ENCODE measurements around the gene ARF1. TPM values are rescaled to one million over a fixed set of nuclear protein-coding genes. Genes with fewer than 3 reads are reported as not detected.

The ARF1 gene
- total RNA-seq, 1 experiment from 2014 or later, result 595 TPM

GRCh38 chr1:228041316-228041715 is 41.2 kb upstream of the ARF1 start:
- Histone ChIP-seq H4K20me1 (ENCODE audit: insufficient read depth) (no peaks in the 10 kb centered on the region), H3K9me3 (ENCODE audit: insufficient read depth, low read depth) (no peaks in the 10 kb centered on the region), H3K36me3 (ENCODE audit: low read depth) (no peaks in the 10 kb centered on the region), H3K27me3 (ENCODE audit: insufficient read depth, low read depth) (no peaks in the 10 kb centered on the region), H2AFZ (no peak overlapping the region), H3K4me3 (no peak overlapping the region), H3K4me2 (no peak overlapping the region), H3K27ac (no peak overlapping the region), H3K79me2 (ENCODE audit: low read depth) (no peaks in the 10 kb centered on the region), H3K4me1 (replicated peaks; ENCODE audit: insufficient read depth) (peaks cover 39% of the 10 kb centered on the region), H3F3A (ENCODE audit: insufficient read depth, low read depth) (peaks cover 39% of the 10 kb centered on the region), H3K9me2 (ENCODE audit: insufficient read depth) (no peaks in the 10 kb centered on the region)
- TF ChIP-seq EZH2 (IDR thresholded peaks at IDR 0.05; ENCODE audit: low read depth), result no peak
- TF ChIP-seq, protein P1, sequence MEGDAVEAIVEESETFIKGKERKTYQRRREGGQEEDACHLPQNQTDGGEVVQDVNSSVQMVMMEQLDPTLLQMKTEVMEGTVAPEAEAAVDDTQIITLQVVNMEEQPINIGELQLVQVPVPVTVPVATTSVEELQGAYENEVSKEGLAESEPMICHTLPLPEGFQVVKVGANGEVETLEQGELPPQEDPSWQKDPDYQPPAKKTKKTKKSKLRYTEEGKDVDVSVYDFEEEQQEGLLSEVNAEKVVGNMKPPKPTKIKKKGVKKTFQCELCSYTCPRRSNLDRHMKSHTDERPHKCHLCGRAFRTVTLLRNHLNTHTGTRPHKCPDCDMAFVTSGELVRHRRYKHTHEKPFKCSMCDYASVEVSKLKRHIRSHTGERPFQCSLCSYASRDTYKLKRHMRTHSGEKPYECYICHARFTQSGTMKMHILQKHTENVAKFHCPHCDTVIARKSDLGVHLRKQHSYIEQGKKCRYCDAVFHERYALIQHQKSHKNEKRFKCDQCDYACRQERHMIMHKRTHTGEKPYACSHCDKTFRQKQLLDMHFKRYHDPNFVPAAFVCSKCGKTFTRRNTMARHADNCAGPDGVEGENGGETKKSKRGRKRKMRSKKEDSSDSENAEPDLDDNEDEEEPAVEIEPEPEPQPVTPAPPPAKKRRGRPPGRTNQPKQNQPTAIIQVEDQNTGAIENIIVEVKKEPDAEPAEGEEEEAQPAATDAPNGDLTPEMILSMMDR (conservative IDR thresholded peaks at IDR 0.05), result no peak
- POLR2A ChIA-PET (ENCODE audit: unreplicated experiment), result no interaction called here
- CTCF ChIA-PET, result no interaction called here
- BruUV-seq (replicated peaks), result no TSS peak
- intact Hi-C loops (cut with micrococcal nuclease; ENCODE audit: unreplicated experiment), result no loop called here
- no peak for DNase-seq

GRCh38 chr1:228042508-228042907 is 40.0 kb upstream of the ARF1 start:
- Histone ChIP-seq H3K79me2 (ENCODE audit: low read depth) (no peaks in the 10 kb centered on the region), H3K27me3 (ENCODE audit: insufficient read depth, low read depth) (no peaks in the 10 kb centered on the region), H3K4me2 (peak overlapping the region; percentile 76; the same call in 1 of the 2 replicates), H2AFZ (no peak overlapping the region), H3F3A (ENCODE audit: insufficient read depth, low read depth) (peaks cover 50% of the 10 kb centered on the region), H3K9me2 (ENCODE audit: insufficient read depth) (no peaks in the 10 kb centered on the region), H4K20me1 (ENCODE audit: insufficient read depth) (no peaks in the 10 kb centered on the region), H3K4me3 (no peak overlapping the region), H3K36me3 (ENCODE audit: low read depth) (no peaks in the 10 kb centered on the region), H3K27ac (no peak overlapping the region), H3K4me1 (replicated peaks; ENCODE audit: insufficient read depth) (peaks cover 45% of the 10 kb centered on the region), H3K9me3 (ENCODE audit: insufficient read depth, low read depth) (no peaks in the 10 kb centered on the region)
- BruUV-seq (replicated peaks), result no TSS peak
- POLR2A ChIA-PET (ENCODE audit: unreplicated experiment), result no interaction called here
- no peak for TF ChIP-seq EZH2 (IDR thresholded peaks at IDR 0.05; ENCODE audit: low read depth)
- TF ChIP-seq, protein P1 (conservative IDR thresholded peaks at IDR 0.05), result no peak
- DNase-seq, result no peak
- CTCF ChIA-PET, result no interaction called here
- intact Hi-C loops (cut with micrococcal nuclease; ENCODE audit: unreplicated experiment), result loop anchor here (2.0 kb wide), 1 partner anchor 38 kb away; no protein-coding TSS in a partner anchor

DNA sequence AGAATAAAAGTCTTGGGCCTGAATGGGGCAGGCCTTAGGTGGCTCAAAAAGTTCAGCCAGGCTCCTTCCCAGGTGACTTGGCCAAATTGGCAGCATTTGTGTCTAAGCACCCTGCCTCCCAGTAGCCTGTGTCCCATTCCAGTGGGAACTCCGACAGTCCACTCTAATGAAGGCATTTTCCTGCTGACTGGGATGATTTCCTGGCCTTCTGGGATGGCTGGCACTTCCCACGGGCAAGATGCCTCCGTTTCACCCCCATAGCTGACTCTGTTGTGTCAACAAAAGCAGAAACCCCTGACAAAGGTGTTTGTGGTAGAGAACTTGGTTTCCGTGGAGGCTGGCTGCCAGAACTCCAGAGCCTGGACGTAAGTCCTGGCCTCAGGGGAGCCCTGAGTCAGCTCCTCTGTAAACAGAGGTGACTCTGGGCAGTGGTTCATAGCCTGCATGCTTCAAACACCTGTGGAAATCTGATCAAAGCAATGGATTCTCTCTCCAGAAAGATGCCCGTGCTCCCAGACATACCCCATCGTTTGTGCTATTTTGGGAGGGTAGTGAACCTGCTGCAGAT is 39.1 kb upstream of the ARF1 start:
- ChIA-PET CTCF (no interaction called here), POLR2A (ENCODE audit: unreplicated experiment) (interaction anchor here (0.7 to 1.0 kb wide), 2 partner anchors 41 to 44 kb away, joined by 5 to 7 read pairs; no protein-coding TSS in a partner anchor)
- Histone ChIP-seq H3K27ac (peak overlapping the region; percentile 68), H3K36me3 (ENCODE audit: low read depth) (no peaks in the 10 kb centered on the region), H3F3A (ENCODE audit: insufficient read depth, low read depth) (peaks cover 50% of the 10 kb centered on the region), H3K4me1 (replicated peaks; ENCODE audit: insufficient read depth) (peaks cover 45% of the 10 kb centered on the region), H4K20me1 (ENCODE audit: insufficient read depth) (no peaks in the 10 kb centered on the region), H2AFZ (no peak overlapping the region), H3K9me3 (ENCODE audit: insufficient read depth, low read depth) (no peaks in the 10 kb centered on the region), H3K9me2 (ENCODE audit: insufficient read depth) (no peaks in the 10 kb centered on the region), H3K79me2 (ENCODE audit: low read depth) (no peaks in the 10 kb centered on the region), H3K27me3 (ENCODE audit: insufficient read depth, low read depth) (no peaks in the 10 kb centered on the region), H3K4me3 (0 out of 2 replicates have a peak overlapping the region, but pooled peaks have one; percentile 13), H3K4me2 (peak overlapping the region; percentile 76)
- TF ChIP-seq, protein P1 (conservative IDR thresholded peaks at IDR 0.05), result no peak
- no peak for TF ChIP-seq EZH2 (IDR thresholded peaks at IDR 0.05; ENCODE audit: low read depth)
- intact Hi-C loops (cut with micrococcal nuclease; ENCODE audit: unreplicated experiment), result loop anchor here (1.0 to 2.0 kb wide), 2 partner anchors 30 to 39 kb away; no protein-coding TSS in a partner anchor
- DNase-seq, result peak; percentile 90 to 96
- no TSS peak for BruUV-seq (replicated peaks)

All from PC-9 (cell line).